ENCODE data around the gene NLRP10. TPM values are rescaled to one million over a fixed set of nuclear protein-coding genes. Genes with fewer than 3 reads are reported as not detected.

NLRP10 gene
- total and polyA plus RNA-seq, 2 experiments from 2014 or later, result not detected

DNA sequence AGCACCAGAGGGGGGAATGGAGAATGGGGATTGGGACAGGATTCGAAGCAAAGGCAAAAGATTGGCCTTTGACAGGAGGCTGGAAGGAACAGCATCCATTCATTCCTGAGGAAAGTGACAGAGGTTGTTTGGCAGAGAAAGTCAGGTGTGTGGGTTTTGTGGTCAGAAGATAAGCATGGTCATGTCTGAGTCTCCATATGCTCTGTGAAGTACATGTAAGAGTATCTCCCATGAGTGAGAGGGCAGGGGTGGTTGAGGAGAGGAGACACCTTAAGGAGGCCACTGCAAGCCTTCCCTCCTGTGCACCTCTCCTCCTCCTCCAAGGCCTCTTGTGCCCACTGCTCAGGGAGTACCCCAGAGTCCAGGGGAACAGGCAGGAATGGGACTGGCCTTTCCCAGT, 1.9 kb upstream of the NLRP10 start:
- no peaks in the 10 kb centered on the region for H3K27me3 ChIP-seq
- no peak overlapping the region for H3K27ac ChIP-seq
- H3K9me3 ChIP-seq (ENCODE audit: low read depth), result no peaks in the 10 kb centered on the region
- H3K4me1 ChIP-seq (ENCODE audit: low read depth), result no peaks in the 10 kb centered on the region
- TF ChIP-seq CTCF (IDR thresholded peaks at IDR 0.05; ENCODE audit: low read depth, low read length), result no peak
- DNase-seq (ENCODE audit: low read depth in 1 of 2, low spot score in 1 of 2), result no peak
- no peak overlapping the region for H3K4me3 ChIP-seq
- H3K36me3 ChIP-seq, result no peaks in the 10 kb centered on the region

DNA sequence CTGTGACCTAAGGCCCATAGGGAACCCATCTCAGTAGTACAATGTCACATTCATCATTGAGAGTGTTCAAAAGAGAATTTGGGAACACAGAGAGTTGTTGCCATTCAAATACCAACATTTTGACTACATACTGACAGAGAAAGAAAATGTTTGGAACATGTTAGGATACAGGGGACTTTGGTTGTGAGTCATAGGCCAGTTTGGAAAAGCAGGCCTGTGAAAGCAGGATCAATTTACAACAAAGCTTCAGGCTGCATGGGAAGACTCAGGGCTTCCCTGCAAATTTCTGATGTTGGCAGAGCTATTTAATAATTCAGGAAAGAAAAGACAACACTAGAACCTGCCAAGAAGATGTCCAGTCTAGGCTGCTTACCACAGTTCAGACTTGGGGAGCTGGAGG, 374 bp downstream of the NLRP10 start:
- Histone ChIP-seq H3K36me3 (no peaks in the 10 kb centered on the region), H3K9me3 (ENCODE audit: low read depth) (no peaks in the 10 kb centered on the region), H3K4me1 (ENCODE audit: low read depth) (no peaks in the 10 kb centered on the region), H3K27me3 (no peaks in the 10 kb centered on the region), H3K27ac (no peak overlapping the region), H3K4me3 (no peak overlapping the region)
- TF ChIP-seq CTCF (IDR thresholded peaks at IDR 0.05; ENCODE audit: low read depth, low read length), result no peak
- DNase-seq (ENCODE audit: low read depth in 1 of 2, low spot score in 1 of 2), result no peak

- Histone ChIP-seq H3K27ac (no peak overlapping the region), H3K27me3 (no peaks in the 10 kb centered on the region), H3K36me3 (no peaks in the 10 kb centered on the region), H3K4me3 (no peak overlapping the region), H3K9me3 (ENCODE audit: low read depth) (no peaks in the 10 kb centered on the region), H3K4me1 (ENCODE audit: low read depth) (no peaks in the 10 kb centered on the region)
- DNase-seq (ENCODE audit: low read depth in 1 of 2, low spot score in 1 of 2), result no peak
- no peak for TF ChIP-seq CTCF (IDR thresholded peaks at IDR 0.05; ENCODE audit: low read depth, low read length)
Measured at GRCh38 chr11:7964261-7964660, 986 bp downstream of the NLRP10 start.

DNA sequence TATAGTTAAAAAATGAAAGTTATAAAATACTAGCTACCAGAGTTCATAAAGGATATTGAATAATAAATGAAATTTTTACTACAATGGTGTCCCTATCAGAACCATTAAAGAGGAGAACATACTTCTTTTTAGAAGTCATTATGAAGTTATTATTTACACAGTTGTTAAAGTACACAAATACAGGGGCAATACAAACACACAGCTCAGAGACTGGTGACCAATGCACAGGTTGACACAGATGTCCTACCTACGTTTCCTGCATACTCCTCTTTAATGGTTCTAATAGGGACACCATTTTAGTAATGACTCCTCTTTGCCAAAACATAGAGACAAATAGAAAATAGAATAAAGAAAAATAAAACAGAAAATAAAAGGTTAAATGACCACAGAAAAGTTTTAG, 10.1 kb downstream of the NLRP10 start:
- no peaks in the 10 kb centered on the region for H3K36me3 ChIP-seq
- no peaks in the 10 kb centered on the region for H3K9me3 ChIP-seq (ENCODE audit: low read depth)
- no peak for TF ChIP-seq CTCF (IDR thresholded peaks at IDR 0.05; ENCODE audit: low read depth, low read length)
- no peak overlapping the region for H3K4me3 ChIP-seq
- H3K27me3 ChIP-seq, result no peaks in the 10 kb centered on the region
- no peaks in the 10 kb centered on the region for H3K4me1 ChIP-seq (ENCODE audit: low read depth)
- no peak for DNase-seq (ENCODE audit: low read depth in 1 of 2, low spot score in 1 of 2)
- no peak overlapping the region for H3K27ac ChIP-seq

- Histone ChIP-seq H3K4me3 (no peak overlapping the region), H3K4me1 (ENCODE audit: low read depth) (no peaks in the 10 kb centered on the region), H3K9me3 (ENCODE audit: low read depth) (no peaks in the 10 kb centered on the region), H3K36me3 (no peaks in the 10 kb centered on the region), H3K27me3 (peaks cover 2% of the 10 kb centered on the region), H3K27ac (no peak overlapping the region)
- no peak for TF ChIP-seq CTCF (IDR thresholded peaks at IDR 0.05; ENCODE audit: low read depth, low read length)
- no peak for DNase-seq (ENCODE audit: low read depth in 1 of 2, low spot score in 1 of 2)
Measured at GRCh38 chr11:7949934-7950333, 15.3 kb downstream of the NLRP10 start.

- no peak for TF ChIP-seq CTCF (IDR thresholded peaks at IDR 0.05; ENCODE audit: low read depth, low read length)
- Histone ChIP-seq H3K36me3 (no peaks in the 10 kb centered on the region), H3K9me3 (ENCODE audit: low read depth) (no peaks in the 10 kb centered on the region), H3K4me3 (no peak overlapping the region), H3K4me1 (ENCODE audit: low read depth) (no peaks in the 10 kb centered on the region), H3K27me3 (peaks cover 2% of the 10 kb centered on the region), H3K27ac (no peak overlapping the region)
- no peak for DNase-seq (ENCODE audit: low read depth in 1 of 2, low spot score in 1 of 2)
Measured at GRCh38 chr11:7944123-7944522, 21.1 kb downstream of the NLRP10 start.
